AG09319 (cell line): Measurements from ENCODE around the gene NDUFS5.
"Not testable (repeated sequence)": the region's sequence is repeated elsewhere in the genome, so short reads cannot be mapped to it uniquely, and the experiment has no call there.

Experiments used
- DNase-seq: peaks from one replicate; pipeline ENCODE4 v3.0.0-alpha.2; 2010; ENCODE audit warnings: low read depth; ENCODE audit errors: extremely low read depth
- CTCF ChIP-seq: IDR thresholded peaks from 2 replicates; pipeline ENCODE4 v1.5.1; 2011; ENCODE audit warnings: low read depth, mild to moderate bottlenecking, inconsistent platforms, low read length, moderate library complexity

The NDUFS5 gene

GRCh38 chr1:39003794-39004193 lies 22.4 kb upstream of the NDUFS5 start:
- no peak for TF ChIP-seq CTCF
- no peak for DNase-seq

GRCh38 chr1:39006287-39006686 lies 19.9 kb upstream of the NDUFS5 start:
- TF ChIP-seq CTCF = no peak
- no peak for DNase-seq

GRCh38 chr1:39006726-39007645 lies 19.2 kb upstream of the NDUFS5 start:
- DNase-seq = no peak
- no peak for TF ChIP-seq CTCF

GRCh38 chr1:39014956-39015355 lies 11.2 kb upstream of the NDUFS5 start:
- not testable (repeated sequence) for DNase-seq

- TF ChIP-seq CTCF = no peak
- DNase-seq = no peak
Measured at GRCh38 chr1:39016604-39017171, 9.5 kb upstream of the NDUFS5 start.

- no peak for DNase-seq
- no peak for TF ChIP-seq CTCF
Measured at GRCh38 chr1:39017266-39017665, 8.9 kb upstream of the NDUFS5 start.

- DNase-seq = not testable (repeated sequence)
Measured at GRCh38 chr1:39020494-39020893, 5.7 kb upstream of the NDUFS5 start.

GRCh38 chr1:39021426-39021825 lies 4.7 kb upstream of the NDUFS5 start:
- TF ChIP-seq CTCF = no peak
- DNase-seq = no peak
